ENCODE data around the gene RELN.

The RELN gene

DNA sequence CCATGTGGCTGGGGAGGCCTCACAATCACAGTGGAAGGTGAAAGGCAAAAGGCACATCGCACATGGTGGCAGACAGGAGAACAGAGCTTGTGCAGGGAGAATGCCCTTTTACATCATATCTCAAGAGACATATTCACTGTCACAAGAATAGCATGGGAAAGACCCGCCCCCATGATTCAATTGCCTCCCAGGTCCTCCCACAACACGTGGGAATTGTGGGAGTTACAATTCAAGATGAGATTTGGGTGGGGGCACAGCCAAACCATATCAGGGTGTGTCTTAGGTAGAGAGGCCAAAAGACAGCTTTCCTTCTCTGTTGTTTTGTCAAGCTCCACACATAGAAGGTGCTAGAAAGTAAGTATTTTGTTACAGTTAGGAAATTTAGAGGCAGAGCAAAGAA lies 522.6 kb downstream of the RELN start:
- no peak for TF ChIP-seq TOX (CRISPR knock-in tag; IDR thresholded peaks at IDR 0.05; ENCODE audit: borderline replicate concordance)
- TF ChIP-seq TCF4 (CRISPR knock-in tag; IDR thresholded peaks at IDR 0.05; ENCODE audit: borderline replicate concordance) = no peak
- TF ChIP-seq, protein P1, sequence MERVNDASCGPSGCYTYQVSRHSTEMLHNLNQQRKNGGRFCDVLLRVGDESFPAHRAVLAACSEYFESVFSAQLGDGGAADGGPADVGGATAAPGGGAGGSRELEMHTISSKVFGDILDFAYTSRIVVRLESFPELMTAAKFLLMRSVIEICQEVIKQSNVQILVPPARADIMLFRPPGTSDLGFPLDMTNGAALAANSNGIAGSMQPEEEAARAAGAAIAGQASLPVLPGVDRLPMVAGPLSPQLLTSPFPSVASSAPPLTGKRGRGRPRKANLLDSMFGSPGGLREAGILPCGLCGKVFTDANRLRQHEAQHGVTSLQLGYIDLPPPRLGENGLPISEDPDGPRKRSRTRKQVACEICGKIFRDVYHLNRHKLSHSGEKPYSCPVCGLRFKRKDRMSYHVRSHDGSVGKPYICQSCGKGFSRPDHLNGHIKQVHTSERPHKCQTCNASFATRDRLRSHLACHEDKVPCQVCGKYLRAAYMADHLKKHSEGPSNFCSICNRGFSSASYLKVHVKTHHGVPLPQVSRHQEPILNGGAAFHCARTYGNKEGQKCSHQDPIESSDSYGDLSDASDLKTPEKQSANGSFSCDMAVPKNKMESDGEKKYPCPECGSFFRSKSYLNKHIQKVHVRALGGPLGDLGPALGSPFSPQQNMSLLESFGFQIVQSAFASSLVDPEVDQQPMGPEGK (CRISPR knock-in tag; IDR thresholded peaks at IDR 0.05; ENCODE audit: borderline replicate concordance) = no peak
- TF ChIP-seq PPARA (CRISPR knock-in tag; IDR thresholded peaks at IDR 0.05; ENCODE audit: borderline replicate concordance) = no peak
- no peak for TF ChIP-seq ESRRG (CRISPR knock-in tag; IDR thresholded peaks at IDR 0.05)
- TF ChIP-seq, protein P2, sequence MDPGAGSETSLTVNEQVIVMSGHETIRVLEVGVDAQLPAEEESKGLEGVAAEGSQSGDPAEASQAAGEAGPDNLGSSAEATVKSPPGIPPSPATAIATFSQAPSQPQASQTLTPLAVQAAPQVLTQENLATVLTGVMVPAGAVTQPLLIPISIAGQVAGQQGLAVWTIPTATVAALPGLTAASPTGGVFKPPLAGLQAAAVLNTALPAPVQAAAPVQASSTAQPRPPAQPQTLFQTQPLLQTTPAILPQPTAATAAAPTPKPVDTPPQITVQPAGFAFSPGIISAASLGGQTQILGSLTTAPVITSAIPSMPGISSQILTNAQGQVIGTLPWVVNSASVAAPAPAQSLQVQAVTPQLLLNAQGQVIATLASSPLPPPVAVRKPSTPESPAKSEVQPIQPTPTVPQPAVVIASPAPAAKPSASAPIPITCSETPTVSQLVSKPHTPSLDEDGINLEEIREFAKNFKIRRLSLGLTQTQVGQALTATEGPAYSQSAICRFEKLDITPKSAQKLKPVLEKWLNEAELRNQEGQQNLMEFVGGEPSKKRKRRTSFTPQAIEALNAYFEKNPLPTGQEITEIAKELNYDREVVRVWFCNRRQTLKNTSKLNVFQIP (CRISPR knock-in tag; IDR thresholded peaks at IDR 0.05; ENCODE audit: borderline replicate concordance, low read depth) = no peak
- no peak for TF ChIP-seq ARNTL (CRISPR knock-in tag; IDR thresholded peaks at IDR 0.05; ENCODE audit: borderline replicate concordance, low read depth)
- TF ChIP-seq ZFP3 (CRISPR knock-in tag; IDR thresholded peaks at IDR 0.05) = no peak
- no peak for TF ChIP-seq BACH2 (CRISPR knock-in tag; IDR thresholded peaks at IDR 0.05; ENCODE audit: borderline replicate concordance)
- TF ChIP-seq SNAI2 (CRISPR knock-in tag; IDR thresholded peaks at IDR 0.05) = no peak
- no peak for TF ChIP-seq ZC3H10 (CRISPR knock-in tag; IDR thresholded peaks at IDR 0.05)
- no peak for TF ChIP-seq ZNF565 (CRISPR knock-in tag; conservative IDR thresholded peaks at IDR 0.05; ENCODE audit: low read depth)
- TF ChIP-seq ISL1 (CRISPR knock-in tag; IDR thresholded peaks at IDR 0.05) = no peak
- TF ChIP-seq ZFP30 (CRISPR knock-in tag; IDR thresholded peaks at IDR 0.05) = no peak
- no peak for TF ChIP-seq ZNF70 (CRISPR knock-in tag; IDR thresholded peaks at IDR 0.05)
- TF ChIP-seq GLIS3 (CRISPR knock-in tag; IDR thresholded peaks at IDR 0.05) = no peak
- TF ChIP-seq, protein P3, sequence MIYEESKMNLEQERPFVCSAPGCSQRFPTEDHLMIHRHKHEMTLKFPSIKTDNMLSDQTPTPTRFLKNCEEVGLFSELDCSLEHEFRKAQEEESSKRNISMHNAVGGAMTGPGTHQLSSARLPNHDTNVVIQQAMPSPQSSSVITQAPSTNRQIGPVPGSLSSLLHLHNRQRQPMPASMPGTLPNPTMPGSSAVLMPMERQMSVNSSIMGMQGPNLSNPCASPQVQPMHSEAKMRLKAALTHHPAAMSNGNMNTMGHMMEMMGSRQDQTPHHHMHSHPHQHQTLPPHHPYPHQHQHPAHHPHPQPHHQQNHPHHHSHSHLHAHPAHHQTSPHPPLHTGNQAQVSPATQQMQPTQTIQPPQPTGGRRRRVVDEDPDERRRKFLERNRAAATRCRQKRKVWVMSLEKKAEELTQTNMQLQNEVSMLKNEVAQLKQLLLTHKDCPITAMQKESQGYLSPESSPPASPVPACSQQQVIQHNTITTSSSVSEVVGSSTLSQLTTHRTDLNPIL (CRISPR knock-in tag; IDR thresholded peaks at IDR 0.05; ENCODE audit: low read depth) = no peak
- TF ChIP-seq, protein P4, sequence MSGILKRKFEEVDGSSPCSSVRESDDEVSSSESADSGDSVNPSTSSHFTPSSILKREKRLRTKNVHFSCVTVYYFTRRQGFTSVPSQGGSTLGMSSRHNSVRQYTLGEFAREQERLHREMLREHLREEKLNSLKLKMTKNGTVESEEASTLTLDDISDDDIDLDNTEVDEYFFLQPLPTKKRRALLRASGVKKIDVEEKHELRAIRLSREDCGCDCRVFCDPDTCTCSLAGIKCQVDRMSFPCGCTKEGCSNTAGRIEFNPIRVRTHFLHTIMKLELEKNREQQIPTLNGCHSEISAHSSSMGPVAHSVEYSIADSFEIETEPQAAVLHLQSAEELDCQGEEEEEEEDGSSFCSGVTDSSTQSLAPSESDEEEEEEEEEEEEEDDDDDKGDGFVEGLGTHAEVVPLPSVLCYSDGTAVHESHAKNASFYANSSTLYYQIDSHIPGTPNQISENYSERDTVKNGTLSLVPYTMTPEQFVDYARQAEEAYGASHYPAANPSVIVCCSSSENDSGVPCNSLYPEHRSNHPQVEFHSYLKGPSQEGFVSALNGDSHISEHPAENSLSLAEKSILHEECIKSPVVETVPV (CRISPR knock-in tag; IDR thresholded peaks at IDR 0.05) = no peak
- no peak for TF ChIP-seq CSDC2 (CRISPR knock-in tag; IDR thresholded peaks at IDR 0.05)
- no peak for TF ChIP-seq OSR1 (CRISPR knock-in tag; IDR thresholded peaks at IDR 0.05)
- no peak for ATAC-seq

DNA sequence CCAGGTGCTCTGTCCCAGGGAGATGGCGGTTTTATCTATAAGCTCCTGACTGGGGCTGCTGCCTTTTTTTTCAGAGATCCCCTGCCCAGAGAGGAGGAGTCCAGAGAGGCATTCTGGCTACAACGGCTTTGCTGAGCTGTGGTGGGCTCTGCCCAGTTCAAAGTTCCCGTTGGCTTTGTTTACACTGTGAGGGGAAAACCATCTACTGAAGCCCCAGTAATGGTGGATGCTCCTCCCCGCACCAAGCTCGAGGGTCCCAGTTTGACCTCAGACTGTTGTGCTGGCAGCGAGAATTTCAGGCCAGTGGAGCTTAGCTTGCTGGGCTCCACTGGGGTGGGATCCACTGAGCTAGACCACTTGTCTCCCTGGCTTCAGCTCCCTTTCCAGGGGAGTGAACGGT lies 527.1 kb downstream of the RELN start:
- no peak for TF ChIP-seq BACH2 (CRISPR knock-in tag; IDR thresholded peaks at IDR 0.05; ENCODE audit: borderline replicate concordance)
- no peak for ATAC-seq

DNA sequence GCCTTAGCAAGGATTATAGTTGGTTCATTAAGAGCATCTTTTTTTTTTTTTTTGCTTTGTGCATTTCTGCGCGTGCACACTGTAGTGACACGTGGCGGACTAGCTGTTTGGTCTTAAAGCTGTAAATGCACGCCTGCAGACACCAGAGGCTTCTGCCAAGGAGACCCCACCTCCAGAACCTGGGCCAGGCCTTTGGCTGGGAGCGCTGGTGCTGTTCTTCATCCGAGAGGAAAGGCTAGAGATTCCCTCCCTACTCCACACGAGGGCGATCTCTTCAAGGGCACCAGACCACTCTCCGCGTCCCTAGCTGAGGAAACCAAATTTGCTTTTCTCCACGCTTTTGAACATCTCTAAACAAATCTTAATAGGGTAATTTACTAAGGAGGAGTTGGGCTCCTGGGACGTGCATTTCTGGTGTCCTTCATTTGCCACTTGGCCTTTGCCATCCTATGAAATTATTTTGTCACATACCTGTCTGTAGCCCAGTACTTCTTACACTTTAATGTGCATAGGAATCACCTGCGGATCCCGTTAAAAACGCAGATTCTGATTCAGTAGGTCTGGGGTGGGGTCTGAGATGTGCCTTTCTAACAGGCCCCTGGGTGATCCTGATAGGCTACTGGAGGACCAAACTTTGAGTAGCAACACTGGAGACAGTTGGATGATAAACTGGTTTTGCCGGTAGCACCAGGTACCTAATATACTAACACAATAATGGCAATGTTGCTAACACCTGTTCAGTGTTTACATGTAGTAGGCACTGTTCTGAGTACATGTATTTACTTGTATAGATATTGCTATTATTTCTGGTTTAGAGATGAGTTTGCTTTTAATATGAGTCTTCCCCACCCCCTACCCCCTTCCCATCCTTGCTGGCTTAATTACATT lies 542.1 kb downstream of the RELN start:
- ATAC-seq = peak; percentile 99
- TF ChIP-seq, protein P1 (CRISPR knock-in tag; IDR thresholded peaks at IDR 0.05; ENCODE audit: borderline replicate concordance) = no peak
- no peak for TF ChIP-seq ZNF70 (CRISPR knock-in tag; IDR thresholded peaks at IDR 0.05)

Data from SK-N-SH treated with all-trans-retinoic acid at 6 μM for 48 hours (cell line).